B cell (primary cell): ENCODE data around the gene CBX8. TPM values are rescaled to one million over a fixed set of nuclear protein-coding genes. Genes with fewer than 3 reads are reported as not detected.

Source experiments
- ATAC-seq: fragments of 200-7000 bp; cut with Tn5 transposase; one replicate; pipeline ENCODE4 v1.10.0; 2021; ENCODE audit warnings: low read depth, mild to moderate bottlenecking, moderate number of reproducible peaks, moderate library complexity
- CTCF ChIA-PET: fragments of 350-600 bp; sonication (Branson Sonifier 250); formaldehyde crosslinking; loops from one replicate; lab custom pipeline; 2021; ENCODE audit warnings: antibody characterized with exemption, inconsistent platforms; lab: Charles Lee
- POLR2A ChIA-PET: fragments of 350-600 bp; sonication (Branson Sonifier 250); formaldehyde crosslinking; loops from one replicate; lab custom pipeline; 2021; ENCODE audit warnings: antibody characterized with exemption; lab: Charles Lee
- DNase-seq: peaks from one replicate; pipeline ENCODE4 v3.0.0; 2013
- H2AFZ ChIP-seq: 2 replicates; pipeline ENCODE4 v1.6.1; 2012; ENCODE audit warnings: mild to moderate bottlenecking, low read depth, low read length; ENCODE audit not compliant: insufficient read depth, poor library complexity, severe bottlenecking
- H3K27ac ChIP-seq, 2 donors: 1 replicate in 1 of 2; 2 replicates in 1 of 2; pipeline ENCODE4 v1.5.1; 2012 to 2013; ENCODE audit warnings: low read length in 2 of 2, mild to moderate bottlenecking in 2 of 2, moderate library complexity in 1 of 2
- H3K27me3 ChIP-seq, 4 experiments: fragments of 200-600 bp in 1 of 4; sonication (generic) in 1 of 4; replicated peaks in 1 of 4; 1 replicate in 2 of 4; 2 replicates in 2 of 4; pipeline versions ENCODE4 v1.6.1 to v1.7.0; 2013 to 2016; ENCODE audit warnings: low read length in 3 of 4, mild to moderate bottlenecking in 2 of 4, mixed read lengths in 1 of 4, moderate library complexity in 1 of 4; ENCODE audit not compliant: insufficient read depth in 4 of 4, control insufficient read depth in 3 of 4; ENCODE audit errors: control extremely low read depth in 1 of 4
- H3K36me3 ChIP-seq, 2 experiments: replicated peaks in 1 of 2; 1 replicate in 1 of 2; 2 replicates in 1 of 2; pipeline versions ENCODE4 v1.6.1 to v1.7.1; 2013; ENCODE audit warnings: low read length in 1 of 2; ENCODE audit not compliant: insufficient read depth in 2 of 2, control insufficient read depth in 1 of 2; ENCODE audit errors: control extremely low read depth in 1 of 2, extremely low read depth in 1 of 2
- H3K4me1 ChIP-seq, 2 donors: fragments of 200-600 bp in 1 of 2; sonication (generic) in 1 of 2; 1 replicate in 1 of 2; 2 replicates in 1 of 2; pipeline versions ENCODE4 v1.5.1 to v1.6.1; 2013 to 2017; ENCODE audit warnings: low read length in 2 of 2; ENCODE audit not compliant: control insufficient read depth in 2 of 2, insufficient read depth in 2 of 2
- H3K4me2 ChIP-seq: replicated peaks from 2 replicates; pipeline ENCODE3; 2012; ENCODE audit warnings: mild to moderate bottlenecking, low read depth, low read length; ENCODE audit not compliant: poor library complexity, severe bottlenecking
- H3K4me3 ChIP-seq, 5 experiments: fragments of 200-600 bp in 1 of 5; sonication (generic) in 1 of 5; 1 replicate in 3 of 5; 2 replicates in 2 of 5; pipeline versions ENCODE4 v1.5.1 to v1.7.0; 2011 to 2016; ENCODE audit warnings: low read length in 4 of 5, mild to moderate bottlenecking in 4 of 5, low read depth in 2 of 5, control low read depth in 1 of 5, moderate library complexity in 1 of 5; ENCODE audit not compliant: insufficient read depth in 1 of 5; ENCODE audit errors: control extremely low read depth in 1 of 5, extremely low read depth in 1 of 5
- H3K79me2 ChIP-seq: fragments of 200-600 bp; sonication (generic); one replicate; pipeline ENCODE4 v1.6.0; 2016; ENCODE audit warnings: low read length; ENCODE audit not compliant: control insufficient read depth, insufficient read depth
- H3K9ac ChIP-seq: fragments of 200-600 bp; sonication (generic); 2 replicates; pipeline ENCODE4 v1.6.1; 2017; ENCODE audit warnings: mild to moderate bottlenecking, low read length, moderate library complexity
- H3K9me3 ChIP-seq, 3 donors: one replicate each; pipeline versions ENCODE4 v1.6.1 to v1.7.1; 2013; ENCODE audit warnings: low read length in 2 of 3; ENCODE audit not compliant: control insufficient read depth in 2 of 3, insufficient read depth in 1 of 3; ENCODE audit errors: control extremely low read depth in 1 of 3
- H4K20me1 ChIP-seq: 2 replicates; pipeline ENCODE4 v1.6.0; 2012; ENCODE audit warnings: mild to moderate bottlenecking, low read length; ENCODE audit not compliant: insufficient read depth, control insufficient read depth, poor library complexity, severe bottlenecking
- H3K27ac Mint-ChIP-seq: one replicate; pipeline ENCODE4 v1.8.0; 2021; ENCODE audit warnings: mixed read lengths
- H3K27me3 Mint-ChIP-seq: one replicate; pipeline ENCODE4 v1.8.0; 2021; ENCODE audit warnings: mixed read lengths
- H3K4me1 Mint-ChIP-seq: one replicate; pipeline ENCODE4 v1.8.0; 2021; ENCODE audit warnings: mixed read lengths
- H3K4me3 Mint-ChIP-seq: one replicate; pipeline ENCODE4 v1.8.0; 2021; ENCODE audit warnings: mixed read lengths
- H3K9me3 Mint-ChIP-seq: one replicate; pipeline ENCODE4 v1.8.0; 2022; ENCODE audit warnings: mixed read lengths; ENCODE audit not compliant: insufficient read depth
- EZH2 ChIP-seq: IDR thresholded peaks from 2 replicates; pipeline ENCODE4 v1.6.1; 2012; ENCODE audit warnings: borderline replicate concordance, low read depth, mild to moderate bottlenecking, moderate library complexity, low read length; ENCODE audit not compliant: insufficient read depth, poor library complexity, severe bottlenecking
- WGBS: methylation state at CpG from one replicate; pipeline ENCODE4 v1.1.5; 2013; ENCODE audit warnings: missing lambda C conversion rate; ENCODE audit not compliant: insufficient coverage; 5-methylcytosine and 5-hydroxymethylcytosine counted together
- intact Hi-C: fragments of 100-400 bp; cut with micrococcal nuclease; formaldehyde crosslinking; loops from one replicate; pipeline ENCODE4 v1.10.0; 2022
- polyA plus RNA-seq: library from polyadenylated mRNA; depleted of rRNA; stranded (reverse); fragments of >200 nt; gene quantifications from 2 replicates; pipeline ENCODE4 v1.2.3, GENCODE V29; 2012
- total RNA-seq, 2 donors: library from RNA; stranded (reverse); fragments of 120-200 nt in 1 of 2; gene quantifications; 1 replicate in 1 of 2; 2 replicates in 1 of 2; pipeline versions ENCODE4 v1.2.3 to v1.2.4, GENCODE V29; 2013 to 2022
- TF ChIP-seq, protein P1 (sequence below): fragments of 200-600 bp; IDR thresholded peaks from one replicate; pipeline ENCODE4 v1.8.0; 2022; ENCODE audit warnings: antibody characterized with exemption, mild to moderate bottlenecking

The CBX8 gene
- total and polyA plus RNA-seq, 2 donors (not counting 1 experiment from before 2014, with no cell fraction given): 0.31 to 6.8 TPM

DNA sequence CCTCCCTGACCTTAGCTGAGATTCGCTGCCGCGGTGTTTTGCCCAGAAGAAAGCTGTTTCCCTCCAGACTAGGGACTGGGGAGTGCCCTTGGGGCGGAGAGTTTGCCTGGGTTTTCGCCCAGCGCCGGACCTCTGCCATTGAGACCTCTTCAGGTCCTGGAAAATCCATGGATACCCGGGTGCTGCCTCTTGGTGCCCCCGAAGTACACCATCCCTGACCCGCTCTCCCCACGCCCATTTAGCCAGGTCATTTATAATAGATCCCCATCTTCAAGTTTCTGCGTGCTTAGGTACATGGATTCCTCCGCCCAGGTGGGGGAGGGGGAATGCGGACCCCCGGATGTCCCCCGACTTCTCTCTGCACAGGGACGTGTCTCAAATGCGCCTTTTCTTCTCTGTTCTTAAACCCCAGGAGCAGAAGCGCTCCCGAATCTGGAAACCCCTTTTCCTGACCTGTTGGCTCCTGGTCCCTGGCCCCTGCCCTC is 15.0 kb upstream of the CBX8 start:
- H3K9me3 ChIP-seq: peaks cover 0 to 70% (median 0%) of the 10 kb centered on the region in 3 donors
- TF ChIP-seq, protein P1, sequence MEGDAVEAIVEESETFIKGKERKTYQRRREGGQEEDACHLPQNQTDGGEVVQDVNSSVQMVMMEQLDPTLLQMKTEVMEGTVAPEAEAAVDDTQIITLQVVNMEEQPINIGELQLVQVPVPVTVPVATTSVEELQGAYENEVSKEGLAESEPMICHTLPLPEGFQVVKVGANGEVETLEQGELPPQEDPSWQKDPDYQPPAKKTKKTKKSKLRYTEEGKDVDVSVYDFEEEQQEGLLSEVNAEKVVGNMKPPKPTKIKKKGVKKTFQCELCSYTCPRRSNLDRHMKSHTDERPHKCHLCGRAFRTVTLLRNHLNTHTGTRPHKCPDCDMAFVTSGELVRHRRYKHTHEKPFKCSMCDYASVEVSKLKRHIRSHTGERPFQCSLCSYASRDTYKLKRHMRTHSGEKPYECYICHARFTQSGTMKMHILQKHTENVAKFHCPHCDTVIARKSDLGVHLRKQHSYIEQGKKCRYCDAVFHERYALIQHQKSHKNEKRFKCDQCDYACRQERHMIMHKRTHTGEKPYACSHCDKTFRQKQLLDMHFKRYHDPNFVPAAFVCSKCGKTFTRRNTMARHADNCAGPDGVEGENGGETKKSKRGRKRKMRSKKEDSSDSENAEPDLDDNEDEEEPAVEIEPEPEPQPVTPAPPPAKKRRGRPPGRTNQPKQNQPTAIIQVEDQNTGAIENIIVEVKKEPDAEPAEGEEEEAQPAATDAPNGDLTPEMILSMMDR: no peak
- TF ChIP-seq EZH2: peak; percentile 80
- no peak overlapping the region for H2AFZ ChIP-seq
- Mint-ChIP-seq H3K4me3 (peak overlapping the region; percentile 58), H3K4me1 (peaks cover 29% of the 10 kb centered on the region), H3K9me3 (no peaks in the 10 kb centered on the region), H3K27me3 (peaks cover 51% of the 10 kb centered on the region), H3K27ac (peak overlapping the region; percentile 65)
- ChIA-PET POLR2A (interaction anchor here (1.3 to 3.4 kb wide), 3 partner anchors 10 to 27 kb away, joined by 3 to 10 read pairs (median 8); partner anchors contain the start of gene CBX4), CTCF (interaction anchor here (0.6 to 3.6 kb wide), 10 partner anchors 8 to 160 kb away, joined by 3 to 21 read pairs (median 4); partner anchors contain the start of genes CBX4 and CBX8)
- intact Hi-C loops: loop anchor here (1.0 to 2.0 kb wide), 3 partner anchors 8 to 35 kb away; partner anchors contain the start of gene CBX8
- H3K79me2 ChIP-seq: no peaks in the 10 kb centered on the region
- H3K4me2 ChIP-seq: peak overlapping the region; percentile 68
- H3K4me3 ChIP-seq: peak overlapping the region in 1 of 5 experiments; percentile 25
- H4K20me1 ChIP-seq: peaks cover 59% of the 10 kb centered on the region
- peaks cover 0 to 90% (median 70%) of the 10 kb centered on the region in 4 experiments for H3K27me3 ChIP-seq
- H3K4me1 ChIP-seq: peaks cover 47 to 66% of the 10 kb centered on the region in 2 donors
- H3K27ac ChIP-seq: no peak overlapping the region
- DNase-seq (no peak), ATAC-seq (no peak)
- WGBS: 3% methylated on average over 9 of the region's 20 CpGs
- H3K36me3 ChIP-seq: no peaks in the 10 kb centered on the region
- H3K9ac ChIP-seq: no peak overlapping the region
